Measurements from ENCODE around the gene FGF2.
"Not testable (repeated sequence)": the region's sequence is repeated elsewhere in the genome, so short reads cannot be mapped to it uniquely, and the experiment has no call there.

FGF2 gene

GRCh38 chr4:122826553-122827257 is at the start of gene FGF2:
TSS of gene FGF2 (plus strand) at chr4:122826831. CDS start at chr4:122827175, 344 bp downstream.
- peak; percentile 83 for DNase-seq (ENCODE audit: low read depth, low spot score)

GRCh38 chr4:122776916-122777315 is 49.7 kb upstream of the FGF2 start:
- DNase-seq (ENCODE audit: low read depth, low spot score) = no peak

GRCh38 chr4:122777846-122778673 is 48.6 kb upstream of the FGF2 start:
- DNase-seq (ENCODE audit: low read depth, low spot score) = peak; percentile 54

GRCh38 chr4:122781486-122781885 is 45.1 kb upstream of the FGF2 start:
- no peak for DNase-seq (ENCODE audit: low read depth, low spot score)

- peak; percentile 98 for DNase-seq (ENCODE audit: low read depth, low spot score)
Observed at GRCh38 chr4:122783301-122784215, 43.1 kb upstream of the FGF2 start.

GRCh38 chr4:122784261-122784660 is 42.4 kb upstream of the FGF2 start:
- no peak for DNase-seq (ENCODE audit: low read depth, low spot score)

GRCh38 chr4:122785099-122785498 is 41.5 kb upstream of the FGF2 start:
- DNase-seq (ENCODE audit: low read depth, low spot score) = no peak

GRCh38 chr4:122786296-122786695 is 40.3 kb upstream of the FGF2 start:
- not testable (repeated sequence) for DNase-seq (ENCODE audit: low read depth, low spot score)

- DNase-seq (ENCODE audit: low read depth, low spot score) = not testable (repeated sequence)
Observed at GRCh38 chr4:122786920-122787319, 39.7 kb upstream of the FGF2 start.

GRCh38 chr4:122787940-122788339 is 38.7 kb upstream of the FGF2 start:
- no peak for DNase-seq (ENCODE audit: low read depth, low spot score)

- no peak for DNase-seq (ENCODE audit: low read depth, low spot score)
Observed at GRCh38 chr4:122788935-122789334, 37.7 kb upstream of the FGF2 start.

- no peak for DNase-seq (ENCODE audit: low read depth, low spot score)
Observed at GRCh38 chr4:122793811-122794210, 32.8 kb upstream of the FGF2 start.

GRCh38 chr4:122796801-122797404 is 29.7 kb upstream of the FGF2 start:
- no peak for DNase-seq (ENCODE audit: low read depth, low spot score)

GRCh38 chr4:122797405-122798094 is 29.1 kb upstream of the FGF2 start:
- DNase-seq (ENCODE audit: low read depth, low spot score) = no peak

GRCh38 chr4:122798101-122798500 is 28.5 kb upstream of the FGF2 start:
- peak; percentile 93 for DNase-seq (ENCODE audit: low read depth, low spot score)

GRCh38 chr4:122798917-122799316 is 27.7 kb upstream of the FGF2 start:
- no peak for DNase-seq (ENCODE audit: low read depth, low spot score)

- no peak for DNase-seq (ENCODE audit: low read depth, low spot score)
Observed at GRCh38 chr4:122803788-122804208, 22.8 kb upstream of the FGF2 start.

- DNase-seq (ENCODE audit: low read depth, low spot score) = no peak
Observed at GRCh38 chr4:122806981-122807679, 19.5 kb upstream of the FGF2 start.

- no peak for DNase-seq (ENCODE audit: low read depth, low spot score)
Observed at GRCh38 chr4:122810669-122811068, 16.0 kb upstream of the FGF2 start.

- DNase-seq (ENCODE audit: low read depth, low spot score) = not testable (repeated sequence)
Observed at GRCh38 chr4:122811781-122812180, 14.8 kb upstream of the FGF2 start.

All from astrocyte of the hippocampus (primary cell).